ENCODE data around the gene BMAL1. TPM values are rescaled to one million over a fixed set of nuclear protein-coding genes. Genes with fewer than 3 reads are reported as not detected.

The BMAL1 gene
- total and polyA plus RNA-seq, 5 donors from 2014 or later, result 16.3 to 104 (median 19.7) TPM

- no peak for ATAC-seq (ENCODE audit: low read depth in 2 of 2)
- Histone ChIP-seq H3K27ac (ENCODE audit: insufficient read depth, low read length, poor library complexity, severe bottlenecking) (no peak overlapping the region), H3K4me1 (ENCODE audit: control insufficient read depth, insufficient read depth, low read length, poor library complexity, severe bottlenecking) (no peaks in the 10 kb centered on the region), H3K9me3 (ENCODE audit: control insufficient read depth in 2 of 2, low read length in 2 of 2) (no peaks in the 10 kb centered on the region), H3K4me3 (ENCODE audit: low read depth, low read length) (no peak overlapping the region), H3K36me3 (ENCODE audit: control insufficient read depth, insufficient read depth, low read length) (no peaks in the 10 kb centered on the region), H3K27me3 (ENCODE audit: control insufficient read depth, insufficient read depth, low read length) (peaks cover 6% of the 10 kb centered on the region)
- H3K27me3 Mint-ChIP-seq, result peaks cover 36% of the 10 kb centered on the region
- H3K9me3 Mint-ChIP-seq, result peaks cover 0 to 6% (median 0%) of the 10 kb centered on the region in 7 donors
- H3K4me3 Mint-ChIP-seq, result no peak overlapping the region
- H3K36me3 Mint-ChIP-seq, result no peaks in the 10 kb centered on the region
- no peak overlapping the region for H3K27ac Mint-ChIP-seq
- peaks cover 0 to 4% (median 1%) of the 10 kb centered on the region in 4 donors for H3K4me1 Mint-ChIP-seq
- no peak for DNase-seq
These were observed 39.8 kb upstream of the BMAL1 start for GRCh38 chr11:13237761-13238160.

- Mint-ChIP-seq H3K4me1 (peaks cover 0 to 4% (median 1%) of the 10 kb centered on the region in 4 donors), H3K36me3 (no peaks in the 10 kb centered on the region), H3K9me3 (peaks cover 0 to 6% (median 0%) of the 10 kb centered on the region in 7 donors), H3K4me3 (no peak overlapping the region), H3K27ac (no peak overlapping the region), H3K27me3 (peaks cover 33% of the 10 kb centered on the region)
- ATAC-seq (ENCODE audit: low read depth in 2 of 2) (peak; percentile 60 to 71), DNase-seq (peak; percentile 23 to 59 (median 53))
- Histone ChIP-seq H3K9me3 (ENCODE audit: control insufficient read depth in 2 of 2, low read length in 2 of 2) (no peaks in the 10 kb centered on the region), H3K36me3 (ENCODE audit: control insufficient read depth, insufficient read depth, low read length) (no peaks in the 10 kb centered on the region), H3K4me3 (ENCODE audit: low read depth, low read length) (no peak overlapping the region), H3K27me3 (ENCODE audit: control insufficient read depth, insufficient read depth, low read length) (peaks cover 13% of the 10 kb centered on the region), H3K27ac (ENCODE audit: insufficient read depth, low read length, poor library complexity, severe bottlenecking) (no peak overlapping the region), H3K4me1 (ENCODE audit: control insufficient read depth, insufficient read depth, low read length, poor library complexity, severe bottlenecking) (no peaks in the 10 kb centered on the region)
These were observed 38.6 kb upstream of the BMAL1 start for GRCh38 chr11:13238879-13239514.

DNA sequence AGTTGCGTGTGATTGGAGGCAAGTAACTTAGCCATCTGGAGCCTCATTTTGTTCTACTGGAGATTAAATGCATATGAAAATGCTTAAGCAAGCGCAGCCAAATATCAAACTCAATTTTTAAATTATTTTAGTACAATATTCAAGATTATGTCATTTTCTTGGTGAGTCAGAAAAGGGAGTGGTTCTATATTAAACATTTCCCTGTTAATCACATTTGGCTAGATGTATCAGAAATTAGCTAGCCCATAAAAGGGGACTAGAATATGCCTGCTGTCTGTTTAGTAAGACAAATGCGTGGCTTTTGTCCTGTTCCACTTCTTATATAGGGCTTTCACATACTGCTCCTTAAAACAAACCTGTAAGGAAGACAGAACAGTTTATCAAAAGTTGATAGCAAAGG lies 35.0 kb upstream of the BMAL1 start:
- Mint-ChIP-seq H3K9me3 (peaks cover 0 to 3% (median 0%) of the 10 kb centered on the region in 7 donors), H3K4me3 (no peak overlapping the region), H3K36me3 (no peaks in the 10 kb centered on the region), H3K27me3 (peaks cover 42% of the 10 kb centered on the region), H3K27ac (no peak overlapping the region), H3K4me1 (peaks cover 0 to 4% (median 1%) of the 10 kb centered on the region in 4 donors)
- Histone ChIP-seq H3K36me3 (ENCODE audit: control insufficient read depth, insufficient read depth, low read length) (no peaks in the 10 kb centered on the region), H3K4me3 (ENCODE audit: low read depth, low read length) (no peak overlapping the region), H3K9me3 (ENCODE audit: control insufficient read depth in 2 of 2, low read length in 2 of 2) (no peaks in the 10 kb centered on the region), H3K4me1 (ENCODE audit: control insufficient read depth, insufficient read depth, low read length, poor library complexity, severe bottlenecking) (no peaks in the 10 kb centered on the region), H3K27ac (ENCODE audit: insufficient read depth, low read length, poor library complexity, severe bottlenecking) (no peak overlapping the region), H3K27me3 (ENCODE audit: control insufficient read depth, insufficient read depth, low read length) (peaks cover 11% of the 10 kb centered on the region)
- DNase-seq (no peak), ATAC-seq (ENCODE audit: low read depth in 2 of 2) (no peak)

- Mint-ChIP-seq H3K27ac (no peak overlapping the region), H3K9me3 (no peaks in the 10 kb centered on the region)
These were observed 29.8 kb upstream of the BMAL1 start for GRCh38 chr11:13247606-13248296.

DNA sequence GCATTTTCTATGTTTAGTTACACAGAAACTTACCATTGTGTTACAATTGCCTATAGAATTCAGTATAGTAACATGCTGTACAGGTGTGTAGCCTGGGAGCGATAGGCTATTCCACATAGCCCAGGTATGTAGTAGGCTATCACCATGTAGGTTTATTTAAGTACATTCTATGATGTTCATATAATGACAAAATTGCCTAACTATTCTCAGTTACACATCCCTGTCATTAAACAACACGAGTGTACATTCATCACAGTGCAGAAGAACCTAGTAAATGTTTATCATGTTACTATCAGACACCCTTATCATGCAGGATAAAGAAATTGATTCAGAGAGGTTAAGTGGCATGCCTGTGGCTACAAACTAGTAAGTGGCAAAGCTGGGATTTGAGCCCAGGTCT lies 28.4 kb upstream of the BMAL1 start:
- Histone ChIP-seq H3K36me3 (ENCODE audit: control insufficient read depth, insufficient read depth, low read length) (no peaks in the 10 kb centered on the region), H3K27me3 (ENCODE audit: control insufficient read depth, insufficient read depth, low read length) (peaks cover 4% of the 10 kb centered on the region), H3K4me3 (ENCODE audit: low read depth, low read length) (no peak overlapping the region), H3K27ac (ENCODE audit: insufficient read depth, low read length, poor library complexity, severe bottlenecking) (no peak overlapping the region), H3K4me1 (ENCODE audit: control insufficient read depth, insufficient read depth, low read length, poor library complexity, severe bottlenecking) (no peaks in the 10 kb centered on the region), H3K9me3 (ENCODE audit: control insufficient read depth in 2 of 2, low read length in 2 of 2) (no peaks in the 10 kb centered on the region)
- no peak for ATAC-seq (ENCODE audit: low read depth in 2 of 2)
- H3K27me3 Mint-ChIP-seq, result peaks cover 39% of the 10 kb centered on the region
- H3K36me3 Mint-ChIP-seq, result no peaks in the 10 kb centered on the region
- no peaks in the 10 kb centered on the region for H3K4me1 Mint-ChIP-seq
- H3K9me3 Mint-ChIP-seq, result no peaks in the 10 kb centered on the region
- DNase-seq, result no peak
- H3K27ac Mint-ChIP-seq, result no peak overlapping the region
- H3K4me3 Mint-ChIP-seq, result no peak overlapping the region

More at GRCh38 chr11:13247606-13248296, 29.8 kb upstream of the BMAL1 start:
- no peaks in the 10 kb centered on the region for H3K9me3 ChIP-seq (ENCODE audit: control insufficient read depth in 2 of 2, low read length in 2 of 2)
- no peak overlapping the region for H3K27ac ChIP-seq (ENCODE audit: insufficient read depth, low read length, poor library complexity, severe bottlenecking)
- H3K4me3 ChIP-seq (ENCODE audit: low read depth, low read length), result no peak overlapping the region
- H3K27me3 ChIP-seq (ENCODE audit: control insufficient read depth, insufficient read depth, low read length), result peaks cover 9% of the 10 kb centered on the region
- no peaks in the 10 kb centered on the region for H3K4me1 Mint-ChIP-seq
- H3K36me3 ChIP-seq (ENCODE audit: control insufficient read depth, insufficient read depth, low read length), result no peaks in the 10 kb centered on the region
- ATAC-seq (ENCODE audit: low read depth in 2 of 2) (no peak), DNase-seq (no peak)
- H3K36me3 Mint-ChIP-seq, result no peaks in the 10 kb centered on the region
- no peaks in the 10 kb centered on the region for H3K4me1 ChIP-seq (ENCODE audit: control insufficient read depth, insufficient read depth, low read length, poor library complexity, severe bottlenecking)
- no peak overlapping the region for H3K4me3 Mint-ChIP-seq
- H3K27me3 Mint-ChIP-seq, result peaks cover 49% of the 10 kb centered on the region

GRCh38 chr11:13249992-13250391 lies 27.6 kb upstream of the BMAL1 start:
- no peaks in the 10 kb centered on the region for H3K36me3 ChIP-seq (ENCODE audit: control insufficient read depth, insufficient read depth, low read length)
- ATAC-seq (ENCODE audit: low read depth in 2 of 2) (no peak), DNase-seq (peak in 2 of 3 donors; percentile 4 to 8)
- Mint-ChIP-seq H3K36me3 (no peaks in the 10 kb centered on the region), H3K9me3 (no peaks in the 10 kb centered on the region), H3K4me1 (no peaks in the 10 kb centered on the region), H3K27me3 (peaks cover 30% of the 10 kb centered on the region), H3K4me3 (no peak overlapping the region), H3K27ac (no peak overlapping the region)
- no peak overlapping the region for H3K27ac ChIP-seq (ENCODE audit: insufficient read depth, low read length, poor library complexity, severe bottlenecking)
- H3K4me3 ChIP-seq (ENCODE audit: low read depth, low read length), result no peak overlapping the region
- H3K4me1 ChIP-seq (ENCODE audit: control insufficient read depth, insufficient read depth, low read length, poor library complexity, severe bottlenecking), result no peaks in the 10 kb centered on the region
- H3K27me3 ChIP-seq (ENCODE audit: control insufficient read depth, insufficient read depth, low read length), result peaks cover 9% of the 10 kb centered on the region
- no peaks in the 10 kb centered on the region for H3K9me3 ChIP-seq (ENCODE audit: control insufficient read depth in 2 of 2, low read length in 2 of 2)

DNA sequence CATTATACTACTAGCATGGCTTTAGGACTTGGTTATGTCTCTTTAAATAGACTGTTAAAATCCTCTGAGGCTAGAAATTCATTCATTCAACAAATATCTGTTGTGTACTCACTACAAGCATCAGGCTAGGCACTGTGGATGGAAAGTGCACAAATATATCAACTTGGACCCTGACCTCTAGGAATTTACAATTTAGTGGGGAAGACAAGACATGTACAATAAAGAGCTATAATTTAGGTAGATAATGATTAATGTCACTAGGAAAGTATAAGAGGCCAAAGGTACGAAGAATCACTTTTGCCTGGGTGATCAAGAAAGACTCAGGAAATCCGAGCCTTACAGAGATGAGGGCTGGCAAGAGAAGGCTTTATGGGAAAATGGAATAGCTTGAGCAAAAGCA lies 25.6 kb upstream of the BMAL1 start:
- Mint-ChIP-seq H3K4me1 (no peaks in the 10 kb centered on the region), H3K27me3 (peaks cover 14% of the 10 kb centered on the region), H3K9me3 (no peaks in the 10 kb centered on the region), H3K27ac (no peak overlapping the region), H3K4me3 (no peak overlapping the region), H3K36me3 (no peaks in the 10 kb centered on the region)
- Histone ChIP-seq H3K9me3 (ENCODE audit: control insufficient read depth in 2 of 2, low read length in 2 of 2) (no peaks in the 10 kb centered on the region), H3K36me3 (ENCODE audit: control insufficient read depth, insufficient read depth, low read length) (no peaks in the 10 kb centered on the region), H3K27me3 (ENCODE audit: control insufficient read depth, insufficient read depth, low read length) (peaks cover 19% of the 10 kb centered on the region), H3K27ac (ENCODE audit: insufficient read depth, low read length, poor library complexity, severe bottlenecking) (no peak overlapping the region), H3K4me1 (ENCODE audit: control insufficient read depth, insufficient read depth, low read length, poor library complexity, severe bottlenecking) (no peaks in the 10 kb centered on the region), H3K4me3 (ENCODE audit: low read depth, low read length) (no peak overlapping the region)
- ATAC-seq (ENCODE audit: low read depth in 2 of 2) (no peak), DNase-seq (no peak)

GRCh38 chr11:13252438-13252837 lies 25.2 kb upstream of the BMAL1 start:
- Histone ChIP-seq H3K4me3 (ENCODE audit: low read depth, low read length) (no peak overlapping the region), H3K36me3 (ENCODE audit: control insufficient read depth, insufficient read depth, low read length) (no peaks in the 10 kb centered on the region), H3K27me3 (ENCODE audit: control insufficient read depth, insufficient read depth, low read length) (peaks cover 19% of the 10 kb centered on the region), H3K4me1 (ENCODE audit: control insufficient read depth, insufficient read depth, low read length, poor library complexity, severe bottlenecking) (no peaks in the 10 kb centered on the region), H3K27ac (ENCODE audit: insufficient read depth, low read length, poor library complexity, severe bottlenecking) (no peak overlapping the region), H3K9me3 (ENCODE audit: control insufficient read depth in 2 of 2, low read length in 2 of 2) (no peaks in the 10 kb centered on the region)
- H3K27me3 Mint-ChIP-seq, result peaks cover 9% of the 10 kb centered on the region
- ATAC-seq (ENCODE audit: low read depth in 2 of 2) (no peak), DNase-seq (no peak)
- no peaks in the 10 kb centered on the region for H3K36me3 Mint-ChIP-seq
- no peaks in the 10 kb centered on the region for H3K4me1 Mint-ChIP-seq
- no peaks in the 10 kb centered on the region for H3K9me3 Mint-ChIP-seq
- no peak overlapping the region for H3K27ac Mint-ChIP-seq
- no peak overlapping the region for H3K4me3 Mint-ChIP-seq
